ENCODE data around the gene CHST10. TPM values are rescaled to one million over a fixed set of nuclear protein-coding genes. Genes with fewer than 3 reads are reported as not detected.

Gene CHST10
- total RNA-seq, 1 donor, result 7.2 TPM

DNA sequence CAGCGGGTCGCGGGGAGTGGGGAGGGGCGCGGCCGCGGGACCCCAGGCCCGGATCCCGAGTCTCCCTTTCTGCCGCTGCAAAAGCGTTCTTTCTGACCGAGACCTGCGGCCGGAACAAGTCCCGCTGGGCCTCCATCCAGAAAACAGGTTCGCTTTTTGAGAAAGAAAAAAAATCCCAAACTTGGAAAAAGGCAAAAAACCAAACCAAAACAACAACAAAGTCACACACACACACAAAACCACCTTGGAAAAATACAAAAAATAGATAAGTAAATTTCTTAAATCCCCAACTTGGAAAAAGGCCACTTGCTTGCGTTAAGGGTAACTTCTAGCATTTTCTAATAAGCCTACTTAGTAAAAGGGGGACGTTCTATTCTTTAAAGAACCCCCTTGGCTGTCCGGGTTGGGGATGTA is 250 bp upstream of the CHST10 start:
- peak overlapping the region; percentile 87 for H3K4me2 ChIP-seq (ENCODE audit: insufficient read depth, low read length)
- peaks cover 3% of the 10 kb centered on the region for H3K4me1 ChIP-seq (ENCODE audit: insufficient read depth, low read length)
- no peaks in the 10 kb centered on the region for H4K20me1 ChIP-seq (ENCODE audit: insufficient read depth, low read length)
- H3K27me3 ChIP-seq (ENCODE audit: insufficient read depth, low read length), result no peaks in the 10 kb centered on the region
- peaks cover 4% of the 10 kb centered on the region for H3K79me2 ChIP-seq (ENCODE audit: insufficient read depth, low read length)
- H3K4me3 ChIP-seq (ENCODE audit: insufficient read depth, low read length), result peak overlapping the region; percentile 81
- H3K27ac ChIP-seq (ENCODE audit: low read depth, low read length), result no peak overlapping the region
- TF ChIP-seq, protein P1, sequence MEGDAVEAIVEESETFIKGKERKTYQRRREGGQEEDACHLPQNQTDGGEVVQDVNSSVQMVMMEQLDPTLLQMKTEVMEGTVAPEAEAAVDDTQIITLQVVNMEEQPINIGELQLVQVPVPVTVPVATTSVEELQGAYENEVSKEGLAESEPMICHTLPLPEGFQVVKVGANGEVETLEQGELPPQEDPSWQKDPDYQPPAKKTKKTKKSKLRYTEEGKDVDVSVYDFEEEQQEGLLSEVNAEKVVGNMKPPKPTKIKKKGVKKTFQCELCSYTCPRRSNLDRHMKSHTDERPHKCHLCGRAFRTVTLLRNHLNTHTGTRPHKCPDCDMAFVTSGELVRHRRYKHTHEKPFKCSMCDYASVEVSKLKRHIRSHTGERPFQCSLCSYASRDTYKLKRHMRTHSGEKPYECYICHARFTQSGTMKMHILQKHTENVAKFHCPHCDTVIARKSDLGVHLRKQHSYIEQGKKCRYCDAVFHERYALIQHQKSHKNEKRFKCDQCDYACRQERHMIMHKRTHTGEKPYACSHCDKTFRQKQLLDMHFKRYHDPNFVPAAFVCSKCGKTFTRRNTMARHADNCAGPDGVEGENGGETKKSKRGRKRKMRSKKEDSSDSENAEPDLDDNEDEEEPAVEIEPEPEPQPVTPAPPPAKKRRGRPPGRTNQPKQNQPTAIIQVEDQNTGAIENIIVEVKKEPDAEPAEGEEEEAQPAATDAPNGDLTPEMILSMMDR (IDR thresholded peaks at IDR 0.05; ENCODE audit: extremely low read depth, low read depth, low read length), result no peak
- H3K36me3 ChIP-seq (ENCODE audit: insufficient read depth, low read length), result no peaks in the 10 kb centered on the region
- no peak for DNase-seq (ENCODE audit: insufficient read length, low spot score, missing footprints)
- H2AFZ ChIP-seq (ENCODE audit: low read length), result peak overlapping the region; percentile 75
- no peaks in the 10 kb centered on the region for H3K9me3 ChIP-seq (ENCODE audit: low read depth, low read length)

DNA sequence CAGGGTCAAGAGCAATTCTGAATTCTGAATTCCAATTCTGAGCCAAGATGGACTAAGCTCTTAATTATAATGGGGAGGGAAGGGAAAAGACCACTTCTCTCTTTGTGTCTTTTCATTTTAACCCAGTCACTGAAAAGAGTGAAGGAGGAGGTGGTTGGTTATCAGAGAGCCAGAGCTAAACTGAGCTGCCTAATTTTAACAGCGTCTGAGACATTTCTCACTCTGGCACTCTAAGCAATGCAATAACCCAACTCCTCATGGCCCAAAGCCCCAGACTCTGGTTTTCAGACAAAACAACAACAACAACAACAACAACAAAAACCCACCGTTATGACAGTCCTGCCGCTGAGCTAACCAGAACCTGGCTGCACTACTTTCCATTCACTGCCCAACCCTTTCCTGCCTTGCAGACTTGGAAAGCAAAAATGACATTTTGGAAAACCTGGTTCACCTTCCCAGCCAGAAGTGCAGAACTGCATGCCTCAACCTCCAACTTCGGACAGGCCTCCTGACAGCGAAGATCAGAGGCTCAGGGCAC is 1.0 kb downstream of the CHST10 start:
- DNase-seq (ENCODE audit: insufficient read length, low spot score, missing footprints), result no peak
- H3K9me3 ChIP-seq (ENCODE audit: low read depth, low read length), result no peaks in the 10 kb centered on the region
- peaks cover 4% of the 10 kb centered on the region for H3K79me2 ChIP-seq (ENCODE audit: insufficient read depth, low read length)
- H3K4me3 ChIP-seq (ENCODE audit: insufficient read depth, low read length), result peak overlapping the region; percentile 81
- no peaks in the 10 kb centered on the region for H3K36me3 ChIP-seq (ENCODE audit: insufficient read depth, low read length)
- H3K27me3 ChIP-seq (ENCODE audit: insufficient read depth, low read length), result no peaks in the 10 kb centered on the region
- no peak overlapping the region for H3K27ac ChIP-seq (ENCODE audit: low read depth, low read length)
- peak overlapping the region; percentile 88 for H2AFZ ChIP-seq (ENCODE audit: low read length)
- TF ChIP-seq, protein P1 (IDR thresholded peaks at IDR 0.05; ENCODE audit: extremely low read depth, low read depth, low read length), result no peak
- peaks cover 3% of the 10 kb centered on the region for H4K20me1 ChIP-seq (ENCODE audit: insufficient read depth, low read length)
- peak overlapping the region; percentile 87 for H3K4me2 ChIP-seq (ENCODE audit: insufficient read depth, low read length)
- H3K4me1 ChIP-seq (ENCODE audit: insufficient read depth, low read length), result peaks cover 3% of the 10 kb centered on the region

DNA sequence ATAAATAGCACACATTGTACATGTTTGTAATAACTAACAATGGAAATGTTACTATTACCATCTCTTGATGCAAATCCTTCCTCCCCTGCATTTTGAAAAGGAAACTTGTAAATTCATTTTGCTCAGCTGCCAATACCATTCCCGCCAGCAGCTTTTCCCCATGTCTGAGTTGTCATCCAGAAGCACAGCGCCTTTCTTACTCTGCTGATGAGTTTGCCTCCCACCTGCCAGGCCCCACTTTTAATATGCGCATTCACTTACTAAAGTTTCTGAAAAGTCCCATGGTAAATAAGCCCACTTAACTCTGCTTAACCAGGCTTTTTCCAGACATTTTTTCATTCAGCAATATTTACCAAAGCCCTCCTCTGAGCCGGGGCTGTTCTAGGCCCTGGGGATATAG is 3.9 kb downstream of the CHST10 start:
- H3K79me2 ChIP-seq (ENCODE audit: insufficient read depth, low read length), result peaks cover 4% of the 10 kb centered on the region
- H3K27ac ChIP-seq (ENCODE audit: low read depth, low read length), result no peak overlapping the region
- no peak overlapping the region for H3K4me2 ChIP-seq (ENCODE audit: insufficient read depth, low read length)
- DNase-seq (ENCODE audit: insufficient read length, low spot score, missing footprints), result no peak
- TF ChIP-seq, protein P1 (IDR thresholded peaks at IDR 0.05; ENCODE audit: extremely low read depth, low read depth, low read length), result no peak
- H3K4me3 ChIP-seq (ENCODE audit: insufficient read depth, low read length), result no peak overlapping the region
- H3K27me3 ChIP-seq (ENCODE audit: insufficient read depth, low read length), result no peaks in the 10 kb centered on the region
- peaks cover 3% of the 10 kb centered on the region for H3K4me1 ChIP-seq (ENCODE audit: insufficient read depth, low read length)
- H4K20me1 ChIP-seq (ENCODE audit: insufficient read depth, low read length), result peaks cover 3% of the 10 kb centered on the region
- no peaks in the 10 kb centered on the region for H3K9me3 ChIP-seq (ENCODE audit: low read depth, low read length)
- H2AFZ ChIP-seq (ENCODE audit: low read length), result no peak overlapping the region
- H3K36me3 ChIP-seq (ENCODE audit: insufficient read depth, low read length), result no peaks in the 10 kb centered on the region

DNA sequence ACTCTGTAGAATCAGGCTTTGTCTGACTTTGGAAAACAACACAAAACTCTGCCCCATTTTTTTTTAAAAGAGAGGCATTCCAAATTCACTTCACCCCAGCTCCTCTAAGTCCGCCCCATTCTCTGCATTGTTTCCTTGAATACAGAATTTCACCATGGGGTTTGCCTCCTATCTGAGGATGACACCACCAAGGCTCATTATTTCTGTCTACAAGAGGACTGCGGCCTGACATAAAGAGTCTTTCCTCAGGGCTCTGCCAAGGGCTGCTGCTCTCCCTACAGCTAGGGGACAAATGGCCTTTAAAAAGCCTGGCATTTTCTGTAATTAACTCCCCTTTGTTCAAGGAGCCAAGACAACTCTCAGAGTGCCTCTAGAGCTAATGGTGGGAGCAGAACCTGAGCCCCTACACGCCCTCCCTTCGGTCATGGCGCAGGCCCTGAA is 4.6 kb downstream of the CHST10 start:
- Histone ChIP-seq H3K27me3 (ENCODE audit: insufficient read depth, low read length) (no peaks in the 10 kb centered on the region), H2AFZ (ENCODE audit: low read length) (no peak overlapping the region), H3K36me3 (ENCODE audit: insufficient read depth, low read length) (no peaks in the 10 kb centered on the region), H3K4me2 (ENCODE audit: insufficient read depth, low read length) (no peak overlapping the region), H4K20me1 (ENCODE audit: insufficient read depth, low read length) (peaks cover 3% of the 10 kb centered on the region), H3K4me1 (ENCODE audit: insufficient read depth, low read length) (peaks cover 3% of the 10 kb centered on the region), H3K27ac (ENCODE audit: low read depth, low read length) (no peak overlapping the region), H3K79me2 (ENCODE audit: insufficient read depth, low read length) (peaks cover 4% of the 10 kb centered on the region), H3K4me3 (ENCODE audit: insufficient read depth, low read length) (no peak overlapping the region), H3K9me3 (ENCODE audit: low read depth, low read length) (no peaks in the 10 kb centered on the region)
- TF ChIP-seq, protein P1 (IDR thresholded peaks at IDR 0.05; ENCODE audit: extremely low read depth, low read depth, low read length), result no peak
- no peak for DNase-seq (ENCODE audit: insufficient read length, low spot score, missing footprints)
